ENCODE data around the gene ARL3. TPM values are rescaled to one million over a fixed set of nuclear protein-coding genes. Genes with fewer than 3 reads are reported as not detected.
A peak's percentile ranks its signal among the peaks of the same experiment; 100 is the strongest.

The ARL3 gene
- total and polyA plus RNA-seq, 8 donors = 10.3 to 23.2 (median 21.8) TPM

DNA sequence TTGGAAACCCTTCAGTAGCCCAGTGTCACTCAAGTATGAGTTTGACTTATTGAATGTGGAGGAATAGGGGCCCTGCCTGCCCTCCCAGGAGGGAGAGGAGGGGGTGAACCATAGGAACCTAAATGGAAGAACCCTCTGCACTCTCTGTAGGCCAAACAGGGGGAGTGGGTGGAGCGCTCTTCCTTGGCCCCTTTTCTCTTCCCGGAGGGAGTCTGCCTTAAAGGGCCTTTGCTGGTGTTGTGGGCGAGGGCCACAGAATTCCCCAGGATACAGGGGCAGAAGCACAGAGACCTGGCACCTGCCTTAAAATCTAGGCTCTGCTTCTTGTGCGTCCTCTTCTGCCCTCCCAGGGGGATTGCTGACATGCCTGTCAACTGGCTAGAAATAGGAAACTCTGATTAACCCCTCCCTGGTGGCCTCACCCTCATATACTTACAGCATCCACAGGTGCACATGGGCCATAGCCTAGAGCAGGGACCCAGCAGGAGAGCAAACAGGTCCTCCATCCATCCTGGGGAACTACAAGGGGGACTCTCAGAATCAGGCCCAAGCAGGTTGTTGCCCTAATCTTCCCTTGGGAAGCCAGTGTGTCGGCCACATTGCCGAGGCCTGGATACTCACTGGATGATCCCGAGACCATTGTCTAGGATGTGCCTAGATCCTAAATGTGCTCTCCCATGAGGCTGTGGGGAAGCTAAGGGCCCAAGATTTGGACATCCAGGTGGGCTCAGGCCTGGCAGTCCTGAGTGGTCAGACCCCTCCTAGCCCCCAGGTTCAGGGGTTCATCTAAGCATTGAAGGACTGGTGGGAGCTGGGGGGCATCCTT lies 66.5 kb downstream of the ARL3 start:
- DNase-seq (peak in 1 of 4 donors; percentile 26), ATAC-seq (no peak)
- H3K4me1 ChIP-seq = peaks cover 58 to 63% of the 10 kb centered on the region in 2 donors
- H3K9me3 ChIP-seq = no peaks in the 10 kb centered on the region
- peaks cover 0 to 8% of the 10 kb centered on the region in 2 donors for H3K36me3 ChIP-seq
- TF ChIP-seq, protein P1, sequence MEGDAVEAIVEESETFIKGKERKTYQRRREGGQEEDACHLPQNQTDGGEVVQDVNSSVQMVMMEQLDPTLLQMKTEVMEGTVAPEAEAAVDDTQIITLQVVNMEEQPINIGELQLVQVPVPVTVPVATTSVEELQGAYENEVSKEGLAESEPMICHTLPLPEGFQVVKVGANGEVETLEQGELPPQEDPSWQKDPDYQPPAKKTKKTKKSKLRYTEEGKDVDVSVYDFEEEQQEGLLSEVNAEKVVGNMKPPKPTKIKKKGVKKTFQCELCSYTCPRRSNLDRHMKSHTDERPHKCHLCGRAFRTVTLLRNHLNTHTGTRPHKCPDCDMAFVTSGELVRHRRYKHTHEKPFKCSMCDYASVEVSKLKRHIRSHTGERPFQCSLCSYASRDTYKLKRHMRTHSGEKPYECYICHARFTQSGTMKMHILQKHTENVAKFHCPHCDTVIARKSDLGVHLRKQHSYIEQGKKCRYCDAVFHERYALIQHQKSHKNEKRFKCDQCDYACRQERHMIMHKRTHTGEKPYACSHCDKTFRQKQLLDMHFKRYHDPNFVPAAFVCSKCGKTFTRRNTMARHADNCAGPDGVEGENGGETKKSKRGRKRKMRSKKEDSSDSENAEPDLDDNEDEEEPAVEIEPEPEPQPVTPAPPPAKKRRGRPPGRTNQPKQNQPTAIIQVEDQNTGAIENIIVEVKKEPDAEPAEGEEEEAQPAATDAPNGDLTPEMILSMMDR (IDR thresholded peaks at IDR 0.05) = no peak
- intact Hi-C loops (cut with DNase I) = no loop called here
- H3K27me3 ChIP-seq = no peaks in the 10 kb centered on the region
- peak overlapping the region; percentile 98 to 99 for H3K27ac ChIP-seq
- peak overlapping the region; percentile 76 to 85 for H3K4me3 ChIP-seq

- peaks cover 51 to 54% of the 10 kb centered on the region in 2 donors for H3K4me1 ChIP-seq
- intact Hi-C loops (cut with DNase I) = no loop called here
- H3K36me3 ChIP-seq = peaks cover 0 to 8% of the 10 kb centered on the region in 2 donors
- TF ChIP-seq, protein P1 (IDR thresholded peaks at IDR 0.05) = no peak
- H3K27me3 ChIP-seq = no peaks in the 10 kb centered on the region
- peak in 1 of 4 donors; percentile 85 for DNase-seq
- no peaks in the 10 kb centered on the region for H3K9me3 ChIP-seq
- H3K4me3 ChIP-seq = peak overlapping the region; percentile 76 to 85
- peak overlapping the region; percentile 98 to 99 for H3K27ac ChIP-seq
- peak; percentile 3 for ATAC-seq
These were observed 67.4 kb downstream of the ARL3 start for GRCh38 chr10:102646610-102647442.

GRCh38 chr10:102645741-102646609 lies 68.2 kb downstream of the ARL3 start:
- peak; percentile 82 to 95 (median 92) for DNase-seq
- H3K4me1 ChIP-seq = peaks cover 43 to 50% of the 10 kb centered on the region in 2 donors

DNA sequence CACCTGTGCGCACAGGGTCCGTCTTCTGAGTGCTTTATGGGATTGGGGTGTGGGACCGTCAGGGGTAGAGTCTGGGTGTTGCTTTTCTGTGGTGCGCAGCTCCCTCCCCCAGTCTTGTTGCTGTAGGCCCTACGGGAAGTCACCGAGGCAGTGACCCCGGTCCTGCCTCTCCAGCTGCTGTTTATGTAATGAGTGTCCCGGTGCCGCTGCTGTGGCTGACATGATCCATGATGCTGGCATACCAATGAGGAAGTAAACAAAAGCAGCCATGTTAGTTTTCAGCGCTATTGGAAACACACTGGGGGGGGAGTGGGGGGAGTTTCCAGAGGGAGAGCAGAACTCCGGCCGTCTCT lies 68.8 kb downstream of the ARL3 start:
- H3K36me3 ChIP-seq = no peaks in the 10 kb centered on the region
- TF ChIP-seq, protein P1 (IDR thresholded peaks at IDR 0.05) = no peak
- peaks cover 37 to 44% of the 10 kb centered on the region in 2 donors for H3K4me1 ChIP-seq
- intact Hi-C loops (cut with DNase I) = no loop called here
- peak overlapping the region; percentile 98 to 99 for H3K27ac ChIP-seq
- ATAC-seq = peak; percentile 9
- no peaks in the 10 kb centered on the region for H3K27me3 ChIP-seq
- peak; percentile 81 to 90 (median 86) for DNase-seq
- H3K4me3 ChIP-seq = peak overlapping the region; percentile 76 to 85
- H3K9me3 ChIP-seq = no peaks in the 10 kb centered on the region

More at GRCh38 chr10:102645741-102646609, 68.2 kb downstream of the ARL3 start:
- ATAC-seq = peak; percentile 48
- H3K4me3 ChIP-seq = peak overlapping the region; percentile 76 to 85
- intact Hi-C loops (cut with DNase I) = no loop called here
- TF ChIP-seq, protein P1 (IDR thresholded peaks at IDR 0.05) = peak in 1 of 2 donors; percentile 13
- H3K27me3 ChIP-seq = no peaks in the 10 kb centered on the region
- peaks cover 0 to 1% of the 10 kb centered on the region in 2 donors for H3K36me3 ChIP-seq
- H3K9me3 ChIP-seq = no peaks in the 10 kb centered on the region
- H3K27ac ChIP-seq = peak overlapping the region; percentile 98 to 99

All from left lung (tissue), 10 donors.